ENCODE data around the gene PLK4.
"Not testable (repeated sequence)": the region's sequence is repeated elsewhere in the genome, so short reads cannot be mapped to it uniquely, and the experiment has no call there.

PLK4 gene

DNA sequence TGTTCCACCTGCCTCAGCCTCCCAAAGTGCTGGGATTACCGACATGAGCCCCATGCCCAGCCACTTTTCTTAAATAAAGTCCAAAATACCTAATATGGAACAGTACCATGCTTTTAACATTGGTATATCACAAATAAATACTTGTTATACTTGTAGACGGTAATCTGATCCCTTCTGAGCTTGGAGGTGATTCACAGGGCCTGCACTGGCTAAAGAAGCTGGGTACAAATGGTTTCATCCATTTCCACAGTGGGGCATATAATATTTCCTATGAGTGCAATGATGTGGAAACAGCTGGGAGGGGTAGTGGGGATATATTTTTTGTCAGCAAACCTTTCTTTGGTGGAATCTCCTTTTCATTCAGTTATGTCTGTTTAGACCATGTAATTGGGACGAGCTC, 35.8 kb downstream of the PLK4 start:
- DNase-seq, result no peak

DNA sequence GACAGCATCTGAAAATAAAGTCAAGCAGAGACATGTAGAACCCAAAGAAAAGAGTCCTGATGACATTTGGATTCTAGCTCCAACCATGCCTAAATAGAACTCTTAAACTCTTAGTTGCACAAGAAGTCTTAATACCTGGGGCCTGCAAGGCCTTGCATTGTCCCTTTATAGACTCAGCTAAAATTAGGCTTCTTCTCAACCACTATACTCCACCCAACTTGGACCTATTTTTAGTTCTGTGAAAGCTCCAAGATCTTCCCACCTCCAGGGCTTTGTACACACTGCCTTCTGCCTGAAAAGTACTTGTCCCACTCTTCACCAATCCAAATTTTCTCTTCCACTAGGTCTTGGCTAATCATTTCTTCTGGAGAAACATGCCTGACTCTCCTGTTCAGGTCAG, 36.5 kb downstream of the PLK4 start:
- no peak for DNase-seq

DNA sequence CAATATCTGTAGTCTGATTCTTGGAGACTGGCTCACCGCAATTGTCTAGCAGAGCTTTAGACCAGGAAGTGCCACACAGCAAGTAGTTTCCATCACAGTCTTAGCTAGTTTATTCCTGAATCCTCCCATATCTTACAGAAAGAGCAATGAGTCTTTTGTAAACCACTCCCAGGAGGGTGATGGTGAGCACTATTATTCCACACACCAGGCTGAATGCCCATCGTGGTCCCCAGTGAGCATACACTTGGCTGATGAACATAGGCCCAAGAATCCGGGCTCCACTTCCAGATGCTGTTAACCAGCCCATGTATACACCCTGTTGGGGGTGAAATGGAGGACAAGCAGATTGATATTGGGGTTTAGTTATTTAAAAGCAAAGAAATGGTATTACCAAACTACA, 39.8 kb downstream of the PLK4 start:
- no peak for DNase-seq

DNA sequence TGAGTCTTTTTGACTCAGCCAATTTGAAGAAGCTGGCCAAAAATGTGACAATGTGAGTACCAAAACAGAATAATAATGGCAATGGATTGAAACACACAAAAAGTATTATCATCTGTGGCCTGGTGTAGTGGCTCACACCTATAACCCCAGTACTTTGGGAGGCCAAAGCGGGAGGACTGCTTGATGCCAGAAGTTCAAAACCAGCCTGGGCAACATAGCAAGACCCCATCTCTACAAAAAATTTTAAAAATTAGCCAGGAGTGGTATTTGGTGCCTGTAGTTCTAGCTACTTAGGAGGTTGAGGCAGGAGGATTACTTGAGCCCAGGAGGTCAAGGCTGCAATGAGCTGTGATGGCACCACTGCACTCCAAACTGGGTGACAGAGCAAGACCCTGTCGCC, 41.5 kb downstream of the PLK4 start:
- DNase-seq, result no peak

DNA sequence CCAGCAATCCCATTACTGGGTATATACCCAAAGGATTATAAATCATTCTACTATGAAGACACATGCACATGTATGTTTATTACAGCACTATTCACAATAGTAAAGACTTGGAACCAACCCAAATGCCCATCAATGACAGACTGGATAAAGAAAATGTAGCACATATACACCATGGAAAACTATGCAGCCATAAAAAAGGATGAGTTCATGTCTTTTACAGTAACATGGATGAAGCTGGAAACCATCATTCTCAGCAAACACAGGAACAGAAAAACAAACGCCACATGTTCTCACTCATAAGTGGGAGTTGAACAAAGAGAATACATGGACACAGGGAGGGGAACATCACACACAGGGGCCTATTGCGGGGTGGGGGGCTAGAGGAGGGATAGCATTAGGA, 45.0 kb downstream of the PLK4 start:
- DNase-seq, result not testable (repeated sequence)

DNA sequence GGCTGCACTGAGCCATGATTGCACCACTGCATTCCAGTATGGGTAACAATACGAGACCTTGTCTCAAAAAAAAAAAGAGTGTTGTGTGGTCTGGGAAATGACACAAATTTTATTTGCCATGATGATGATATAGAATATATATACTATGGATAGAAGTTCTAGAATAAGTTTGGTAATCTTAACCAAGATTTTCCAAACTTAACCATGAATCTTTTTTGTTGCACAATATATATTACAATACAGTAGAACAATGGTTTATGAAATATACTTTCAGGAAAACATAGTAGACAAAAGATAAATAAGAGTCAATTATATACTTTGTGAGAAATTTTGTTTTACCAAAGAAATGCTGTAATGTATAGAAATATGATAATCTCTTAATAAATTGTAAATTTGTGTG, 49.5 kb downstream of the PLK4 start:
- no peak for DNase-seq

DNA sequence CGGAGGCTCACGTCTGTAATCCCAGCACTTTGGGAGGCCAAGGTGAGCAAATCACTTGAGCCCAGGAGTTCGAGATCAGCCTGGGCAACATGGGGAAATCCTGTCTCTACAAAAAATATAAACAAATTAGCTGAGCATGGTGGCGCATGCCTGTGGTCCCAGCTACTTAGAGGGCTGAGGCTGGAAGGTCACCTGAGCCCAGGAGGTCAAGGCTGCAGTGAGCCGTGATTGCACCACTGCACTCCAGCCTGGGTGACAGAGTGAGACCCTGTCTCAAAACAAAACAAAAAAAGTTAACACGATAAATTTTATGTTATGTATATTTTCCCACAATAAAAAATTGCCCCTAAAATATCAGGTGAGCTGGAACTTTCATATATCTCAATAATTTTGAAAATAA, 51.1 kb downstream of the PLK4 start:
- DNase-seq, result not testable (repeated sequence)

DNA sequence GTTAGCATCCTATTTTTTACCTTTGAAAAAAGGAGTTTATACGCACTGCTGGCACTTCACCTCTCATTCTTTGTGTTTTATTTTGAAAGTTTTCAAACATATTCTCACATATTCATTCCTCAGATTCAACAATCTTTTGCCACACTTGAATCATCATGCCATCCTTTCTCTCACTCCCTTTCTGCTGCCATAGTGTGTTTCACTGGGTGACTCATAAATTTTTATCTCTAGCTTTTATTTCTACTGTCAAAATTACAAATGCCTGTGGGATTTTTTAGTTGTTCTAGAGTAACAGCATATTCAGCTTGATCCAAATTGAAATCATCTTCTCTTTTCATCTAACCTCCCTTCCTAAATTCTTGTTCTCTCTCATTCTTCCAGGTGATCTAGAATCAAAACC, 56.3 kb downstream of the PLK4 start:
- no peak for DNase-seq

All from NCI-H1694 (cell line).